ENCODE data around the gene ZNF613.

Gene ZNF613

DNA sequence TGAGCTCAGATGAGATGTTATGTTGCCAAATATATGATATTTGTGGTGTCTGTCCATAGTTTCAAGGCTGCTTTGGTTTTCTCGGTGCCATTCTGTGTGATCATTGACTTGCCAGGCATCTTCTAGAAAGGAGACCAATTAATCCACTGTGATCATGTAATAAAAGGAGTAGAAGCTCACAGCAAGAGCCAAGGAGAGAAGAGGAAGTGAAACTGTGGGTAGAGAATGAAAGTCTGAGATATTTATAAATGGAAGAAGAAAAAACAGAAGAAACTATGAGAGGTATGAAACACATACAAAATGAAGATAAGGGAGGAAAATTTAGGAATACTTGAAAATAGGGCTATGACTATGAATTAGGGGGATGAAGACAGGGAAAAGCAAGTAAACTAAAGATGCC, 11.1 kb upstream of the ZNF613 start:
- no peak overlapping the region for H3K4me3 ChIP-seq (ENCODE audit: low read length)
- no peak for DNase-seq (ENCODE audit: low read depth)
- TF ChIP-seq CTCF (IDR thresholded peaks at IDR 0.05; ENCODE audit: insufficient read depth, low read depth, low read length, missing control alignments) = no peak

GRCh38 chr19:51919606-51920005, 7.7 kb upstream of the ZNF613 start:
- H3K4me3 ChIP-seq (ENCODE audit: low read length) = no peak overlapping the region
- no peak for TF ChIP-seq CTCF (IDR thresholded peaks at IDR 0.05; ENCODE audit: insufficient read depth, low read depth, low read length, missing control alignments)
- no peak for DNase-seq (ENCODE audit: low read depth)

GRCh38 chr19:51921949-51922348, 5.3 kb upstream of the ZNF613 start:
- no peak for DNase-seq (ENCODE audit: low read depth)
- no peak overlapping the region for H3K4me3 ChIP-seq (ENCODE audit: low read length)
- TF ChIP-seq CTCF (IDR thresholded peaks at IDR 0.05; ENCODE audit: insufficient read depth, low read depth, low read length, missing control alignments) = no peak

DNA sequence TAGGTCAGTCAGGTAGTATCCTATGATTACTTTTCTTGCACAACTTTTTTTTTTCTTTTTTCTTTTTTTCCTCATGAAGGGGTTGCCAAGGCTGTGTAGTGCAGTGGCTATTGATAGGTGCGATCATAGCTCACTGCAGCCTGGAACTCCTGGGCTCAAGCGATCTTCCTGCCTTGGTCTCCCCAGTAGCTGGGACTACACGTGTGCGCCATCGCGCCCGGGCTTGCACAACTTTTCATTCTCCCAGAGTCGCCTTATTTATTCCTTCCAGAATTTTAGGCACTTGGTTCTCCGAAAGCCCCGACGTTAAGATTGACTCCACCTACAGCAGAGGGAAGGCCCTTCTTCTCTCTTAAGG, 867 bp upstream of the ZNF613 start:
- no peak for DNase-seq (ENCODE audit: low read depth)
- TF ChIP-seq CTCF (IDR thresholded peaks at IDR 0.05; ENCODE audit: insufficient read depth, low read depth, low read length, missing control alignments) = no peak
- peak overlapping the region; percentile 89 for H3K4me3 ChIP-seq (ENCODE audit: low read length)

- no peak for TF ChIP-seq CTCF (IDR thresholded peaks at IDR 0.05; ENCODE audit: insufficient read depth, low read depth, low read length, missing control alignments)
- no peak for DNase-seq (ENCODE audit: low read depth)
- peak overlapping the region; percentile 89 for H3K4me3 ChIP-seq (ENCODE audit: low read length)
These were observed 587 bp downstream of the ZNF613 start for GRCh38 chr19:51927859-51928258.

DNA sequence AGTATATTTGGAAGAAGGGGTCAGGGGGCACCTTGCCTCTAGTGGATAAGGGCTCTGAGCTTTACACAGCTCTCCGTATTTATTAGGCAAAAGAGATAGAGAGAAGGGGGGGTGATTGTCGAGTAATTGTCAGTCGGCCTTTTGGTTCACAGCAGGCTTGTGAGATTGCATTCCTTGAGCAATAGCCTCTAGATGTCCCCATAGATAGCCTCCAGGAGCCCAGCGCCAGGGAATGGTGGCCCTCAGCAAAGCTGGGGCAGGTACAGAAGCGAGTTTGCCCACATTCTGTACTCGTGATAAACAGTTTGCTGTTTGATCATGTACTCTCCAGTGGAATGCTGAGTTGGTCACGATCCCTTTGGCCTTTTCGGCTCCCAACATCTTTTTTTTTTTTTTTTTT, 4.6 kb downstream of the ZNF613 start:
- no peak overlapping the region for H3K4me3 ChIP-seq (ENCODE audit: low read length)

More for the DNA sequence above, 4.6 kb downstream of the ZNF613 start:
- no peak for DNase-seq (ENCODE audit: low read depth)
- no peak for TF ChIP-seq CTCF (IDR thresholded peaks at IDR 0.05; ENCODE audit: insufficient read depth, low read depth, low read length, missing control alignments)

Data from epithelial cell of esophagus (primary cell).